Erythroblast (primary cell): ENCODE data around the gene MAST4.

Experiments used
- DNase-seq, 2 experiments: peaks; one replicate each; lab custom pipeline; 2025; lab: John Stamatoyannopoulos, UW
- GATA1 ChIP-seq: IDR thresholded peaks from 2 replicates; pipeline ENCODE4 v1.6.1; 2011; ENCODE audit warnings: low read depth, mild to moderate bottlenecking, control low read depth, low read length, moderate library complexity
- POLR2A ChIP-seq: IDR thresholded peaks from 2 replicates; pipeline ENCODE4 v1.6.1; 2011; ENCODE audit warnings: mild to moderate bottlenecking, low read length

MAST4 gene

DNA sequence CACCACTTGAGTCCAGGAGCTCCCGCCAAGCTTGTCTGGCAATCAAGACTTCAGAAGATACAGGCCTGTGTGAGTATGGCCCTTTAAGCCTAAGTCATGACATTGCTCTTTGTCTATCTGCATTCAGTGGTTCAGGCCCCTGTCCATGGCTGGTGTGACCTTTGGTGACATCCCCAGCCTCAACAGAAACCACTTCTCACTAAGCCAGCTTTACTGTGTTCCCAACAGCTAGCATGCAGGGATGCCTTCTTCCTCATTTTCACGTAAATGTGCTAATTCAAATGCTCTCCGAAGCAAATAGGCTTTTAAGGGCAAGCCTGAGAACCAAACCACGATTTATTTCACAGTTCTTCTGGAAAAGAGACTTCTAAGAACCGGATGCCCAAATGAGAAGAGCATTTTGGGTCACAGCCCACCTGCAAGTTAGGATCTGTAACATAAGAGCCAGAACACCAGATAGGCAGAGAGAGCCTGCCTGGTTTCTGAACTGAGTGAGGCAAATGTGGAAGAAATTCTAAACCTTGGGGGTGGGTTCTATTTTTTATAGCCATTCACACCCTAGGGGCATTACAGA, 585.5 kb downstream of the MAST4 start:
- no peak for DNase-seq
- TF ChIP-seq POLR2A (no peak), GATA1 (no peak)

DNA sequence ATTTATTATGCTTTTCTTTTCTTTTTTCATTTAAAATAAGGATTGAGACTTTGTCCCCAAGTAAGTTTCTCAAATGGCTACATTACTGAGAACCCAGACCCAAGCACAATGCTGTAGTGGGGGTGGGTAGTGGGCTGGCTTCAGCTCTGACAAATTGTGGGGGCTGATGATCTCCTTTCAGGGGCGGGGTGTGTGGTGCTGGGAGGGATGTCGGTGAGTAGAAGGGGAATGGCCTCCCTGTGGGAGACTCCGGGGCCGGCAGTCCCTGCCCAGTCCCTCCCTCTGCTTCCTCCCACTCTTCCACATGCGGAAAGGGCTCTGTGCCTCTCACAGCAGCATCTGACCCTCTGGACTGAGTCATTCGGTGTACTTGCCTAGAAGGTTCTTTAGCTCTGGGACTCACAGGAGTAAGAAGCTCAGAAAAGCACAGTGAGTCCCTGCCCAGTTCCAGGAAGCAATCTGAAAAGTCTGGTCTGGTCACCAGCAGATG, 586.2 kb downstream of the MAST4 start:
- DNase-seq: no peak

DNA sequence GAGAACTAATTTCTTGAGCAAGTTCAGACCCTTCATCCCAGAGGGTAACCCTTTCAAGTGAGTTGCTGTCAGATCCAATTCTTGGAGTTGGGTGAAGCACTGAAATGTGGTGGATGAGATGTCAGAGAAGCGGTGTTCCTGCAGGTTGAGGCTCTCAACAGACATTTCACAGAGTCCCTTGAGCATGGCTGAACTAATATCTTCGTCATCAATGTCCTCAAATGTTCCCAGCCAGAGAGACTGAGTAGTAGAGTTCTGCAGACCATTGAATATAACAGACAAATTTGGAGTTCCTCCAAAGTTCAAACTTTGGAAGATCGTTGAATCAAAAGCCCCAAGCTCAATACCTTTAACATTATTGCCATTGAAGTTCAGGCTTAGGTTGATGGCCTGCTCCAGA, 587.7 kb downstream of the MAST4 start:
- DNase-seq: no peak
- no peak for TF ChIP-seq GATA1
- TF ChIP-seq POLR2A: no peak

More for the DNA sequence above, 586.2 kb downstream of the MAST4 start:
- TF ChIP-seq GATA1 (no peak), POLR2A (no peak)

DNA sequence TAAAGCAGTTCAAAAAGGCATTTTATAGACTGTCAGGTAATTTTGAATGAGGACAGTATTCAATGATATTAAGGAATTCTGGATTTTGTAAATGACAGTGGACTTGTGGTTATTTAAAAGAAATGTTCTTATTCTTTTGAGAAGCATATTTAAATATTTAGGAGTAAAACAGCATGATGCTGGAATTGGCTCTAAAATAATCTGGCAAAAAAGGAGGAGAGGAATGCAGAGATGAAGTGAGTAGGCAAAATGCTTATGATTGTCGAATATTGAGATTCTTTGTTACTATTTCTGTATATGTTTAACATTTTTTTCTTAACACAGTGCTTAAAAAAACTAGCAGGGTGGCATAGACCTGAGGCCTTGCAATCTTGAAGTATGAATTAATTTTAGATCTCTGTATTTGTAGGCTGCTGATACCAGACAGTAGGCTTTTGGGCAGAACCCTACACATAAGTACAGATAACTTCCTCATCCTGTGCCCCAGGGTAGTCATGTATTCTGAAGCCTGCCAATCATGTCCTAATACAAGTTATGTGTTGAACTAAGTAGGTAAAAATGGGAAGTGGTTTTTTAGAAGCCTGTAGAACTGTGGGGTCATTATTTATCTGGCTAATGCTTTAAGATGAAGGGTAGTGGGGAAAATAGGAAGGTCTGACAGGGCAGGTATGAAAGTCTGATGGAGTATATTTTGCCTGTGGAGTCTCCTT, 591.0 kb downstream of the MAST4 start:
- no peak for DNase-seq
- TF ChIP-seq GATA1: no peak
- no peak for TF ChIP-seq POLR2A

DNA sequence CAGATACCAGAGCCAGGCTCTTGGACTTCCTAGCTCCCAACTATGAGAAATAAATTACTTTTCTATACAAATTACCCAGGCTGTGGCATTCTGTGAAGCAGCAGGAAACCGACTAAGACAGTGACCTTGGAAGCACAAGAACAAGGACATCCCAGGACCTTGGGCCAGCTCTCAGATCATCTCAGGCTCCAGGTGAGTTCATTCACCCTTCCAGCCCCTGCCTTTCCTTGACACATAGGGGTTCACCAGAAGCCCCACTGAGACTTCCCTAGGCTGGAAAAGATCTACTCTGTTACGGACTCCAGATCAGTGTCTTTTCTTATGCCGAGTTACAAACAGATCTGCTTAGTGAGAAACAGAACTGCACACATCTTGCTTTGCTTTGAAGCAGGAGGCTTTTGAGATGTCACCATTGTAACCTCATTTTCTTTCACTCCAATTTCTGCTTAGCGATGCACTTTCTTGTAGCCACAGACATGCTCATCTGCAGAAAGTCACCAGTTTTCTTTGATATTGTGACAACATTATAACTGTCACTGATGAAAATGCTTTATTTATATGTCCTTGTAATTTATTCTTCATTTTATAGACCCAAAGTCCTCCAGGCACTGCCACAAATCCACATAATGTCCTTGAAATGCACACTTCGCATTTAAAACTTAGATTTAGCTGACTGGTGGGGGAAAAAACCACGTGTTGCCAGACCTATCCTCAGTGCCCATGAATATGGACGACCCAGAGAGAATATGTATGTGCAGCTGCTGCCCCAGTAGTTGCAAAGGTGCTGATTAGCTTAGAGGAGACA, 592.3 kb downstream of the MAST4 start:
- TF ChIP-seq GATA1 (no peak), POLR2A (no peak)

DNA sequence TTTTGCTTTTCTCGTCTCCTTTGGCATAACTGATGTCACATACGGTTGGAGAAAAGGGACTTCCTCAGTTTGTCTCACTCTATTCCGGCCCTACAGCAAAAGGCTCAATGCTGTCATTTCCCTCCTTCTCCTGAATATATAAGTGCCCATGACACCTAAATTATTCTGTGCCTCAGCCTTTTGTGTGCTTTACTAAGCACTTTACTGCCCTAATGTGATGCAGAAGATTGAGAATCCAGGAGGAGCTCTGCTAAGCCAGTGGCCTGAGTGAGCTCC, 592.8 kb downstream of the MAST4 start:
- DNase-seq: no peak
- no peak for TF ChIP-seq GATA1
- TF ChIP-seq POLR2A: no peak

More for the DNA sequence above, 592.3 kb downstream of the MAST4 start:
- no peak for DNase-seq

DNA sequence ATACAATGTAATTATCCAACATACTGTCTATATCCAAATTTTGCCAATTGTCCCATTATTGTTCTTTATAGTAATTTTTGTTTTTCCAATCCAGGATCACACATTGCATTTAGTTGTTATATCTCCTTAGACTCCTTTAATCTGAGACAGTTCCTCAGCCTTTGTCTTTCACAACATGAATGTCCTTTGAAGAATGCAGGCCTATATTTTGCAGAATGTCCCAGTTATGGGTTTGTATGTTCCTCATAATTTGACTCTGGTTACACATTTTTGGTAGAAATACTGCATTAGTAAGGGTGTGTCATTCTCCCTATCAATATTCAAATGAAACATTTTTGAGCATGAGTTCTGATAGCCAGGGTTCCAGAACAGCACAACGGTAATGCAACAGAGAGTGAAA, 593.7 kb downstream of the MAST4 start:
- TF ChIP-seq GATA1 (no peak), POLR2A (no peak)
- DNase-seq: no peak

DNA sequence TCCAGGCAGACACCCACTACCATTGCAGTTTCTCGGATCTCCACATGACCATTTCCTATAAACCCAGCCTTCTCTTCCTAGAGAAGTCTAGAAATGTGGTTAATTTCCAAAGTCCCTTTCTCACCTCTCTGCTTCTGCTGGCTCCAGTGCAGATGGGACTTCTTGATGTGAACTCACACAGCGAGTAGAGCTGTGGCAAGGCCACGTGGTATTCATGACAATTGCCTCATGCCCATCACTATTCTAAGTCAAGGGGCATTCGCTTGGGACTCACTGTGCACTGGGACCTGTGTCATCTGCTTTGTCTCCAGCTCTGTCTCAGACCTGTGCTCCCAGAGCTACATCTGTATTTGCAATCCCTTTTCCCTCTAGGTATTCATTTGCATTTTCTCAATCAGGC, 594.2 kb downstream of the MAST4 start:
- no peak for TF ChIP-seq GATA1
- DNase-seq: no peak

DNA sequence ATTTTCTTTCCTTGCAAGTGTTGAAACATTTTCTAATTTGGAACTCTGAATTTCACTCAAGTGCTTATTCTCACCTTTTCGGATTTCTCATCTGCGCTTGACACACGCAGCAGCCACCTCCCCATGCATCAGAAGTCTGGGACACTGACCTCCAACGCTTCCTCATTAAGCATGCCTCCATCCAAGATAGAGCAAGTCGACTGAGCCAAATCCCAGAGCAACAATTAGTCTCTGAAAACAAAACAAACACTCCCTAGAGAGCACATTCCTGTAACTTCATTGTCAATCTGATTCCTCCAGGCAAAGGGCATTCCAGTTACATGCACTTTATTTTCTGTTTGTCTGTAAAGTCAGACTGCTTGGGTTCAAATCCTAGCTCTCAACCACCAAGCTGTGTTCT, 594.7 kb downstream of the MAST4 start:
- TF ChIP-seq POLR2A (no peak), GATA1 (no peak)

DNA sequence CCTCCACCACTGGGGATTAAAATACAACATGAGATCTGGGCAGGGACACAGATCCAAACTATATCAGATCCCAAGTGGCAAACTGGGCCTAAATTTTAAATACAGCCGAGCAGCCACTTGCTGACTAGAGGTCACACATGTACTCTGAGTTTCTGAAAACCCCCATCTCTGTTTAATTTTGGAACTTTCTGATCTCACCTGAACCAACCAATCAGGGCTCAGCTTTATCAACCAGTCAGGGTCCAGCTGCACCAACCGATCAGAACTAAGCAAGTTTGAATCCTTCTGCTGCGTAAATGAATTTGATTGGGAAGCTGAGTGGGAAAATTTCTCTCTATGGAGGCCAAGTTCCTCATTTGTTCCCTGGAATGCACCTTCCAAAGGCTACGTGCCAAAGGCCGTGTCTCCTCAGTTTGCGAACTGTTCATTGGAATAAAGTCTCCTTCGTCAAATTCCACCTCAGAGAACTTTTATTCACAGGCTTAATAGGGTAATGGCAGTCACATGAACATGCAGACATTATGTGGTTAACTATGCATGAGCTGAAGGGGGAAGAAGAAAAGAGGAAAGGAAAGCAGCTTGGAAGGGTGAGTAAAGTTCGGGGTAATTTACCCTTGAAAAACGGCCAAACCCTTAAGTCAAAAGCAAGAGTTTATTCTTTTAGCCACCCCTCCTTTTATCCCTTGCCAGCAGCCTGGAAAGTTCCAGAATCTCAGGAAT, 596.7 kb downstream of the MAST4 start:
- no peak for DNase-seq
- TF ChIP-seq GATA1 (no peak), POLR2A (no peak)

More for the DNA sequence above, 594.7 kb downstream of the MAST4 start:
- no peak for DNase-seq

DNA sequence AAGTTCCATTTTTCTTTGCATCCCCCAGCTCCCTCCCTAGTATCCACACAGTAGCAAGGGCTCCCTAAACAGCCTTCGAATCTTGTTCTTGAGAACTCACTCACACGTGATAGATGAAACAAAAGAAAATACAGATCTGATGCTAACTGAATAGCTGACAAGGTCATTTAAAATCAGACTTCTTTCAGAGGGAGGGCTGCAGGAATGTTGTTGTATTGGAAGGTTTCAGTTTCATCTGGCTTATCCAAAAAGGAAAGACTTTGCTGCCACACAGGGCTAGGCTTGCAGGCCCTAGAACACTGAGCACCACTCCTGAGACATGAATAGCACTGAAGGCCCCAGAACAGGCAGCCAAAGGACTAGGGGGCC, 597.2 kb downstream of the MAST4 start:
- TF ChIP-seq POLR2A (no peak), GATA1 (no peak)
- no peak for DNase-seq

DNA sequence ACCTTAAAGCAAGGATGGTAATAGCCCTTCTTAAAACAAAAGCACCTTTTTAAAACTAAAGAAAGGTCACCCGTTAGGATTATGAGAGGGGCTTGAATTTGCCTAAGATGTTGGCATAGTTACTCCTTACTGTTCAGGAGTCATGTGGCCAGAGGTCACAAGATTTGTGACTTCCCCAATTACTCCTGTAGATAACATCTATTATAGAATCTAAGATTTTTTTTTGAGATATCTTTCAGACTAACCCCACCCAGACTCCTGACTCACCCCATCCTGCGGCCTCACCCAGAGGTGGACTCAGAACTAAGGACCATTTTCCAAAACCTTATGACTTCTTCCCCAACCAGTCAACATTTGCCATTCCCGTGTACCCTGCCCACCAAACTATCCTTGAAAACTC, 598.0 kb downstream of the MAST4 start:
- no peak for DNase-seq
- TF ChIP-seq POLR2A (no peak), GATA1 (no peak)

DNA sequence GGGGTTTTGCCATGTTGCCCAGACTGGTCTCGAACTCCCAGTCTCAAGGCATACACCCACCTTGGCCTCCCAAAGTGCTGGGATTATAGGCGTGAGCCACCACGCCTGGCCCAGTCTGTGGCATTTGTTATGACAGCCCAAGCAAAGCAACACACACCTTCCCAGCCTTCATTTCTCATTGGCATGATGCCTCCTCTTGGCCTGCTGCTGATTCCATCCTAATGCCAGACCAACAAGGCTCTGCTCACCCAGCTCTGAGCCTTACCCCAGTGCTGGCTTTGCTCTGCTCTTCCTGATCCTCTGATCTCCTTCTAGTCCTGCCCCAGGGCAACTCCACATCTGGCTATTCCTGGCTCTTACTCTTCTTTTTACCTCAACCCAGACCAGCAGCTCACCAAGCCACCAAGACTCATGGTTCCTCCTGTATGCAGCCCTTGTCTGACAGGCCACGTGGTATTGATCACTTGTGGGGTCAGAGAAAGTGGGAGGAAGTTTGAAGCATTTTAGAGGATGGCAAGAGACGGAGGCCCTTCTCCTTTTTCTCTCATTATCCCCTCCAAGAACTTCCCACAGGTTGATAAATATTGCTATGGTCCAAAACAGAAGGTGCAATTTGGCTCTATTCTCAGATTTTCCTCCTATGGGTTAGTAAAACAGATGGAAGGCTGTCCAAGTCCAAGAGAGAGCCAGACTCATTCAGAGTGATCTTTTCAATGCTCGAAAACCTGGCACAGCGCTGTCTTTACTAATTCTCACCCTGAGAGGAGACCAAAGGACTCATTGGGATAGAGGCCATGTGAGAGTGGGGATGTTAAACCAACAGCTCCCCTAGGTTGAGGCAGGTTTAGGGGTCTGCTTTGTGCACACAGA, 599.4 kb downstream of the MAST4 start:
- no peak for DNase-seq
- TF ChIP-seq GATA1: no peak
- TF ChIP-seq POLR2A: no peak
